ENCODE measurements around the gene TFPI. TPM values are rescaled to one million over a fixed set of nuclear protein-coding genes. Genes with fewer than 3 reads are reported as not detected.
A peak's percentile ranks its signal among the peaks of the same experiment; 100 is the strongest.

The TFPI gene
- total RNA-seq, 1 experiment from 2014 or later, result 129 TPM

GRCh38 chr2:187577310-187577709 is 23.1 kb upstream of the TFPI start:
- intact Hi-C loops (cut with micrococcal nuclease; ENCODE audit: unreplicated experiment) (loop anchor here (5.0 kb wide), 1 partner anchor 35 kb away; no protein-coding TSS in a partner anchor), in situ Hi-C loops (cut with HindIII; ENCODE audit: low pct_unique_long_range_greater_than_20kb, low sequenced_read_pairs) (no loop called here)
- Histone ChIP-seq H3K27ac (ENCODE audit: low read length) (peak overlapping the region; percentile 91), H3K9me3 (ENCODE audit: control insufficient read depth, insufficient read depth, low read depth, low read length) (no peaks in the 10 kb centered on the region), H3K4me1 (ENCODE audit: control insufficient read depth, insufficient read depth, low read length) (peaks cover 47% of the 10 kb centered on the region), H3K36me3 (ENCODE audit: control insufficient read depth, insufficient read depth, low read length) (no peaks in the 10 kb centered on the region), H3K27me3 (ENCODE audit: control insufficient read depth, insufficient read depth, low read length) (no peaks in the 10 kb centered on the region), H3K4me3 (ENCODE audit: low read depth in 2 of 2, low read length in 2 of 2) (no peak overlapping the region)
- no peak for TF ChIP-seq REST (IDR thresholded peaks at IDR 0.05; ENCODE audit: insufficient read depth in 1 of 2, low read depth in 2 of 2, low read length in 1 of 2)
- TF ChIP-seq POLR2AphosphoS5 (IDR thresholded peaks at IDR 0.05; ENCODE audit: low read depth, low read length), result no peak
- peak; percentile 19; the same call in 1 of the 2 replicates for TF ChIP-seq TCF7L2 (IDR thresholded peaks at IDR 0.05; ENCODE audit: low read depth, low read length)
- no peak for TF ChIP-seq SIN3A (IDR thresholded peaks at IDR 0.05; ENCODE audit: borderline replicate concordance, insufficient read depth, low read depth, low read length)
- TF ChIP-seq CTCF (IDR thresholded peaks at IDR 0.05), result peak; percentile 54
- DNase-seq (ENCODE audit: low read depth, low spot score) (no peak), ATAC-seq (peak; percentile 81)
- ChIA-PET CTCF (interaction anchor here (1.6 kb wide), 1 partner anchor 77 kb away, joined by 4 read pairs; no protein-coding TSS in a partner anchor), POLR2A (no interaction called here)
- BruUV-seq (replicated peaks), result no TSS peak

GRCh38 chr2:187576906-187577305 is 22.7 kb upstream of the TFPI start:
- ChIA-PET POLR2A (no interaction called here), CTCF (interaction anchor here (1.6 kb wide), 1 partner anchor 77 kb away, joined by 4 read pairs; no protein-coding TSS in a partner anchor)
- no peaks in the 10 kb centered on the region for H3K9me3 ChIP-seq (ENCODE audit: control insufficient read depth, insufficient read depth, low read depth, low read length)
- peak overlapping the region; percentile 91 for H3K27ac ChIP-seq (ENCODE audit: low read length)
- ATAC-seq (peak; percentile 71), DNase-seq (ENCODE audit: low read depth, low spot score) (no peak)
- H3K4me1 ChIP-seq (ENCODE audit: control insufficient read depth, insufficient read depth, low read length), result peaks cover 47% of the 10 kb centered on the region
- no peak overlapping the region for H3K4me3 ChIP-seq (ENCODE audit: low read depth in 2 of 2, low read length in 2 of 2)
- TF ChIP-seq TCF7L2 (IDR thresholded peaks at IDR 0.05; ENCODE audit: low read depth, low read length), result peak; percentile 81
- no peak for TF ChIP-seq REST (IDR thresholded peaks at IDR 0.05; ENCODE audit: insufficient read depth in 1 of 2, low read depth in 2 of 2, low read length in 1 of 2)
- H3K27me3 ChIP-seq (ENCODE audit: control insufficient read depth, insufficient read depth, low read length), result no peaks in the 10 kb centered on the region
- BruUV-seq (replicated peaks), result no TSS peak
- in situ Hi-C loops (cut with HindIII; ENCODE audit: low pct_unique_long_range_greater_than_20kb, low sequenced_read_pairs), result no loop called here
- no peaks in the 10 kb centered on the region for H3K36me3 ChIP-seq (ENCODE audit: control insufficient read depth, insufficient read depth, low read length)
- intact Hi-C loops (cut with micrococcal nuclease; ENCODE audit: unreplicated experiment), result loop anchor here (5.0 kb wide), 1 partner anchor 35 kb away; no protein-coding TSS in a partner anchor

All from Panc1 (cell line).